Measurements from ENCODE around the gene MEIS3. TPM values are rescaled to one million over a fixed set of nuclear protein-coding genes. Genes with fewer than 3 reads are reported as not detected.
"Not testable (repeated sequence)": the region's sequence is repeated elsewhere in the genome, so short reads cannot be mapped to it uniquely, and the experiment has no call there.

MEIS3 gene
- total and polyA plus RNA-seq, 10 of the 15 experiments (the other 5 are each of a cell fraction or from before 2014, with no cell fraction given) = 0.05 to 0.23 TPM; not detected in 8

- ChIA-PET RAD21 (ENCODE audit: unreplicated experiment) (interaction anchor here (3.4 kb wide), 1 partner anchor 90 kb away, joined by 21 read pairs; no protein-coding TSS in a partner anchor), SMC1A (ENCODE audit: uncharacterized antibody, unreplicated experiment) (interaction anchor here (0.8 to 1.4 kb wide), 3 partner anchors 40 to 105 kb away, joined by 3 read pairs; partner anchors contain the start of gene DHX34), CTCF (interaction anchor here (0.6 to 1.5 kb wide), 5 partner anchors 84 to 480 kb away, joined by 3 to 5 read pairs (median 3); partner anchors contain the start of gene INAFM1), POLR2A (interaction anchor here (0.6 kb wide), 1 partner anchor 112 kb away, joined by 4 read pairs; no protein-coding TSS in a partner anchor)
- no peak for FAIRE-seq
- no TSS peak for BruUV-seq (replicated peaks)
- TF ChIP-seq SREBF1 (IDR thresholded peaks at IDR 0.05; ENCODE audit: low read length) = no peak
- Histone ChIP-seq H3K4me2 (ENCODE audit: control insufficient read depth, insufficient read depth) (no peak overlapping the region), H3K4me3 (no peak overlapping the region), H3K9me3 (replicated peaks; ENCODE audit: control insufficient read depth, insufficient read depth, low read length) (no peaks in the 10 kb centered on the region), H3K4me1 (ENCODE audit: control insufficient read depth, insufficient read depth, low read length) (no peaks in the 10 kb centered on the region), H4K20me1 (ENCODE audit: control insufficient read depth, insufficient read depth) (no peaks in the 10 kb centered on the region), H3K36me3 (ENCODE audit: control insufficient read depth in 2 of 2, insufficient read depth in 2 of 2, low read length in 1 of 2) (no peaks in the 10 kb centered on the region), H3K9ac (ENCODE audit: control insufficient read depth, insufficient read depth, low read length) (no peak overlapping the region; the same call in 1 of the 2 replicates), H3K27ac (ENCODE audit: control insufficient read depth, insufficient read depth) (no peak overlapping the region), H3K79me2 (ENCODE audit: control insufficient read depth, insufficient read depth, low read length) (no peaks in the 10 kb centered on the region), H2AFZ (ENCODE audit: control insufficient read depth, low read depth, low read length) (peak overlapping the region; percentile 23; the same call in 1 of the 2 replicates), H3K27me3 (replicated peaks in 1 of 2; ENCODE audit: control insufficient read depth in 2 of 2, insufficient read depth in 2 of 2, low read length in 1 of 2) (no peaks in the 10 kb centered on the region)
- in situ Hi-C loops (cut with MboI) (loop anchor here (5.0 kb wide), 1 partner anchor 92 kb away; no protein-coding TSS in a partner anchor), intact Hi-C loops (cut with micrococcal nuclease; ENCODE audit: unreplicated experiment) (no loop called here)
- no peak for DNase-seq (ENCODE audit: low read depth, low spot score)
- WGBS (ENCODE audit: insufficient coverage, insufficient replicate concordance, low lambda C conversion rate, missing lambda C conversion rate) = 62% methylated on average over 9 of the region's 9 CpGs
- ATAC-seq = no peak
Observed at GRCh38 chr19:47389150-47389556, 30.2 kb downstream of the MEIS3 start.

GRCh38 chr19:47388721-47389120 is 30.6 kb downstream of the MEIS3 start:
- H3K4me1 ChIP-seq (ENCODE audit: control insufficient read depth, insufficient read depth, low read length); H3K27me3 ChIP-seq (replicated peaks in 1 of 2; ENCODE audit: control insufficient read depth in 2 of 2, insufficient read depth in 2 of 2, low read length in 1 of 2); intact Hi-C loops (cut with micrococcal nuclease; ENCODE audit: unreplicated experiment); H3K9me3 ChIP-seq (replicated peaks; ENCODE audit: control insufficient read depth, insufficient read depth, low read length); H3K27ac ChIP-seq (ENCODE audit: control insufficient read depth, insufficient read depth); DNase-seq (ENCODE audit: low read depth, low spot score); H4K20me1 ChIP-seq (ENCODE audit: control insufficient read depth, insufficient read depth); RAD21 ChIA-PET (ENCODE audit: unreplicated experiment); H3K4me2 ChIP-seq (ENCODE audit: control insufficient read depth, insufficient read depth); BruUV-seq (replicated peaks); H3K4me3 ChIP-seq; FAIRE-seq; H3K36me3 ChIP-seq (ENCODE audit: control insufficient read depth in 2 of 2, insufficient read depth in 2 of 2, low read length in 1 of 2); H3K79me2 ChIP-seq (ENCODE audit: control insufficient read depth, insufficient read depth, low read length); H3K9ac ChIP-seq (ENCODE audit: control insufficient read depth, insufficient read depth, low read length); H2AFZ ChIP-seq (ENCODE audit: control insufficient read depth, low read depth, low read length): not testable (repeated sequence)
- in situ Hi-C loops (cut with MboI) = loop anchor here (5.0 kb wide), 1 partner anchor 91 kb away; no protein-coding TSS in a partner anchor
- ChIA-PET SMC1A (ENCODE audit: uncharacterized antibody, unreplicated experiment) (interaction anchor here (0.8 to 1.4 kb wide), 2 partner anchors 40 to 104 kb away, joined by 3 read pairs; partner anchors contain the start of gene DHX34), POLR2A (interaction anchor here (0.6 kb wide), 1 partner anchor 111 kb away, joined by 4 read pairs; no protein-coding TSS in a partner anchor), CTCF (interaction anchor here (0.6 to 1.5 kb wide), 5 partner anchors 84 to 481 kb away, joined by 3 to 5 read pairs (median 3); partner anchors contain the start of gene INAFM1)
- WGBS (ENCODE audit: insufficient coverage, insufficient replicate concordance, low lambda C conversion rate, missing lambda C conversion rate) = 61% methylated on average over 5 of the region's 5 CpGs
- ATAC-seq = peak; percentile 19; the same call in 1 of the 3 replicates

GRCh38 chr19:47387623-47388022 is 31.7 kb downstream of the MEIS3 start:
- FAIRE-seq; H3K4me1 ChIP-seq (ENCODE audit: control insufficient read depth, insufficient read depth, low read length); ATAC-seq; H3K4me3 ChIP-seq; H3K79me2 ChIP-seq (ENCODE audit: control insufficient read depth, insufficient read depth, low read length); RAD21 ChIA-PET (ENCODE audit: unreplicated experiment); H4K20me1 ChIP-seq (ENCODE audit: control insufficient read depth, insufficient read depth); BruUV-seq (replicated peaks); H2AFZ ChIP-seq (ENCODE audit: control insufficient read depth, low read depth, low read length); H3K27me3 ChIP-seq (replicated peaks in 1 of 2; ENCODE audit: control insufficient read depth in 2 of 2, insufficient read depth in 2 of 2, low read length in 1 of 2); H3K27ac ChIP-seq (ENCODE audit: control insufficient read depth, insufficient read depth); intact Hi-C loops (cut with micrococcal nuclease; ENCODE audit: unreplicated experiment); H3K4me2 ChIP-seq (ENCODE audit: control insufficient read depth, insufficient read depth); DNase-seq (ENCODE audit: low read depth, low spot score); H3K36me3 ChIP-seq (ENCODE audit: control insufficient read depth in 2 of 2, insufficient read depth in 2 of 2, low read length in 1 of 2); H3K9me3 ChIP-seq (replicated peaks; ENCODE audit: control insufficient read depth, insufficient read depth, low read length); H3K9ac ChIP-seq (ENCODE audit: control insufficient read depth, insufficient read depth, low read length); POLR2A ChIA-PET: not testable (repeated sequence)
- 45% methylated on average over 3 of the region's 3 CpGs for WGBS (ENCODE audit: insufficient coverage, insufficient replicate concordance, low lambda C conversion rate, missing lambda C conversion rate)
- in situ Hi-C loops (cut with MboI) = loop anchor here (5.0 kb wide), 1 partner anchor 90 kb away; no protein-coding TSS in a partner anchor
- SMC1A ChIA-PET (ENCODE audit: uncharacterized antibody, unreplicated experiment) = interaction anchor here (0.6 kb wide), 2 partner anchors 22 to 44 kb away, joined by 3 read pairs; no protein-coding TSS in a partner anchor
- CTCF ChIA-PET = interaction anchor here (1.1 kb wide), 1 partner anchor 40 kb away, joined by 3 read pairs; no protein-coding TSS in a partner anchor

GRCh38 chr19:47386582-47386981 is 32.7 kb downstream of the MEIS3 start:
- H3K4me3 ChIP-seq; DNase-seq (ENCODE audit: low read depth, low spot score); H3K9ac ChIP-seq (ENCODE audit: control insufficient read depth, insufficient read depth, low read length); BruUV-seq (replicated peaks); H3K27me3 ChIP-seq (replicated peaks in 1 of 2; ENCODE audit: control insufficient read depth in 2 of 2, insufficient read depth in 2 of 2, low read length in 1 of 2); H2AFZ ChIP-seq (ENCODE audit: control insufficient read depth, low read depth, low read length); FAIRE-seq; SMC1A ChIA-PET (ENCODE audit: uncharacterized antibody, unreplicated experiment); H3K9me3 ChIP-seq (replicated peaks; ENCODE audit: control insufficient read depth, insufficient read depth, low read length); RAD21 ChIA-PET (ENCODE audit: unreplicated experiment); H4K20me1 ChIP-seq (ENCODE audit: control insufficient read depth, insufficient read depth); H3K4me1 ChIP-seq (ENCODE audit: control insufficient read depth, insufficient read depth, low read length); H3K36me3 ChIP-seq (ENCODE audit: control insufficient read depth in 2 of 2, insufficient read depth in 2 of 2, low read length in 1 of 2); H3K4me2 ChIP-seq (ENCODE audit: control insufficient read depth, insufficient read depth); ATAC-seq; intact Hi-C loops (cut with micrococcal nuclease; ENCODE audit: unreplicated experiment); H3K27ac ChIP-seq (ENCODE audit: control insufficient read depth, insufficient read depth); H3K79me2 ChIP-seq (ENCODE audit: control insufficient read depth, insufficient read depth, low read length): not testable (repeated sequence)
- 85% methylated on average over 10 of the region's 12 CpGs for WGBS (ENCODE audit: insufficient coverage, insufficient replicate concordance, low lambda C conversion rate, missing lambda C conversion rate)
- in situ Hi-C loops (cut with MboI) = loop anchor here (5.0 kb wide), 1 partner anchor 89 kb away; no protein-coding TSS in a partner anchor
- ChIA-PET POLR2A (interaction anchor here (0.7 kb wide), 1 partner anchor 643 kb away, joined by 5 read pairs; no protein-coding TSS in a partner anchor), CTCF (interaction anchor here (0.6 to 0.7 kb wide), 2 partner anchors 41 to 260 kb away, joined by 3 read pairs; no protein-coding TSS in a partner anchor)
